ENCODE data around the gene WNK3.

WNK3 gene

GRCh38 chrX:54157561-54157960 lies 200.3 kb downstream of the WNK3 start:
- no peak for DNase-seq

Data from activated T-cell treated with anti-CD3 and anti-CD28 coated beads for 4 hours (primary cell).